ENCODE measurements around the gene GABRB1. TPM values are rescaled to one million over a fixed set of nuclear protein-coding genes. Genes with fewer than 3 reads are reported as not detected.
A peak's percentile ranks its signal among the peaks of the same experiment; 100 is the strongest.

GABRB1 gene
- polyA plus RNA-seq, 10 donors: 0.44 to 0.54 TPM; not detected in 8

GRCh38 chr4:47045261-47045660, 13.9 kb downstream of the GABRB1 start:
- no peak for DNase-seq

- no peak for DNase-seq
These were observed 18.0 kb downstream of the GABRB1 start for GRCh38 chr4:47049347-47049746.

- no peak for DNase-seq
These were observed 19.7 kb downstream of the GABRB1 start for GRCh38 chr4:47050761-47051725.

- DNase-seq: no peak
These were observed 22.1 kb downstream of the GABRB1 start for GRCh38 chr4:47053485-47053884.

- DNase-seq: no peak
These were observed 22.8 kb downstream of the GABRB1 start for GRCh38 chr4:47054130-47054529.

GRCh38 chr4:47057991-47058390, 26.6 kb downstream of the GABRB1 start:
- DNase-seq: no peak

GRCh38 chr4:47060561-47060960, 29.2 kb downstream of the GABRB1 start:
- DNase-seq: no peak

GRCh38 chr4:47061435-47061834, 30.1 kb downstream of the GABRB1 start:
- DNase-seq: no peak

- no peak for DNase-seq
These were observed 33.7 kb downstream of the GABRB1 start for GRCh38 chr4:47065051-47065481.

- no peak for DNase-seq
These were observed 37.6 kb downstream of the GABRB1 start for GRCh38 chr4:47068986-47069385.

- peak in 1 of 3 donors; percentile 34 for DNase-seq
These were observed 40.6 kb downstream of the GABRB1 start for GRCh38 chr4:47071901-47072341.

GRCh38 chr4:47073647-47074046, 42.3 kb downstream of the GABRB1 start:
- DNase-seq: no peak

- peak in 2 of 3 donors; percentile 24 to 43 for DNase-seq
These were observed 43.4 kb downstream of the GABRB1 start for GRCh38 chr4:47074816-47075215.

GRCh38 chr4:47075262-47075661, 43.9 kb downstream of the GABRB1 start:
- DNase-seq: no peak

- no peak for DNase-seq
These were observed 44.6 kb downstream of the GABRB1 start for GRCh38 chr4:47075919-47076318.

- DNase-seq: no peak
These were observed 52.7 kb downstream of the GABRB1 start for GRCh38 chr4:47084111-47084510.

- no peak for DNase-seq
These were observed 53.4 kb downstream of the GABRB1 start for GRCh38 chr4:47084795-47085194.

- no peak for DNase-seq
These were observed 56.9 kb downstream of the GABRB1 start for GRCh38 chr4:47088298-47088697.

- DNase-seq: no peak
These were observed 64.5 kb downstream of the GABRB1 start for GRCh38 chr4:47095884-47096283.

GRCh38 chr4:47101453-47101852, 70.1 kb downstream of the GABRB1 start:
- DNase-seq: no peak

GRCh38 chr4:47104986-47105385, 73.6 kb downstream of the GABRB1 start:
- DNase-seq: no peak

- no peak for DNase-seq
These were observed 75.2 kb downstream of the GABRB1 start for GRCh38 chr4:47106561-47106960.

GRCh38 chr4:47109379-47109778, 78.0 kb downstream of the GABRB1 start:
- no peak for DNase-seq
